Activated T-helper 1 cell treated with anti-CD3 and anti-CD28 coated beads, Interleukin-12 subunit alpha, Interleukin-12 subunit beta, Interleukin-2, Interleukin-4 antibody, amounts not matched to agents 30 ng/mL and 10 ng/mL and 1 ng/mL, durations not matched to agents 14 hours and 24 hours and 36 hours (primary cell): ENCODE results near the gene LINGO4. TPM values are rescaled to one million over a fixed set of nuclear protein-coding genes. Genes with fewer than 3 reads are reported as not detected.

Experiments
- DNase-seq: peaks from one replicate; pipeline ENCODE4 v3.0.0; 2021; ENCODE audit warnings: low spot score
- H3K27ac Mint-ChIP-seq: one replicate; pipeline ENCODE4 v1.8.0; 2021; ENCODE audit warnings: mild to moderate bottlenecking, mixed read lengths
- H3K27me3 Mint-ChIP-seq: one replicate; pipeline ENCODE4 v1.8.0; 2022; ENCODE audit warnings: mild to moderate bottlenecking, moderate library complexity, mixed read lengths; ENCODE audit not compliant: insufficient read depth
- H3K36me3 Mint-ChIP-seq: one replicate; pipeline ENCODE4 v1.8.0; 2021; ENCODE audit warnings: low read depth, mixed read lengths
- H3K4me1 Mint-ChIP-seq: one replicate; pipeline ENCODE4 v1.8.0; 2021; ENCODE audit warnings: low read depth, mixed read lengths
- H3K4me3 Mint-ChIP-seq: one replicate; pipeline ENCODE4 v1.8.0; 2021; ENCODE audit warnings: mild to moderate bottlenecking, moderate library complexity, mixed read lengths
- H3K9me3 Mint-ChIP-seq: one replicate; pipeline ENCODE4 v1.8.0; 2021; ENCODE audit warnings: mixed read lengths
- intact Hi-C: fragments of 100-400 bp; cut with micrococcal nuclease; formaldehyde crosslinking; loops from one replicate; pipeline ENCODE4 v1.15.1; 2024
- total RNA-seq: library from RNA; stranded (reverse); gene quantifications from 2 replicates; pipeline ENCODE4 v1.2.3, GENCODE V29; 2022

The LINGO4 gene
- total RNA-seq, result 0.07 and 0.10 TPM in 2 replicates

GRCh38 chr1:151805066-151805820 is at the start of gene LINGO4:
TSS of gene LINGO4 (minus strand) at chr1:151805419. CDS start at chr1:151802704, 2,715 bp downstream.
- Mint-ChIP-seq H3K4me1 (peaks cover 5% of the 10 kb centered on the region), H3K27me3 (peaks cover 11% of the 10 kb centered on the region), H3K36me3 (peaks cover 2% of the 10 kb centered on the region), H3K4me3 (no peak within 1 kb of the TSS), H3K9me3 (no peaks in the 10 kb centered on the region), H3K27ac (no peak within 1 kb of the TSS)
- intact Hi-C loops, result no loop called here
- no peak for DNase-seq

GRCh38 chr1:151854658-151855057 is 49.4 kb upstream of the LINGO4 start:
- DNase-seq, result no peak
- H3K4me1 Mint-ChIP-seq, result no peaks in the 10 kb centered on the region
- intact Hi-C loops, result no loop called here
- peaks cover 2% of the 10 kb centered on the region for H3K36me3 Mint-ChIP-seq
- no peaks in the 10 kb centered on the region for H3K9me3 Mint-ChIP-seq
- no peaks in the 10 kb centered on the region for H3K27me3 Mint-ChIP-seq
- no peak overlapping the region for H3K27ac Mint-ChIP-seq
- no peak overlapping the region for H3K4me3 Mint-ChIP-seq

GRCh38 chr1:151853411-151853943 is 48.3 kb upstream of the LINGO4 start, which contains the start of gene THEM5:
TSS of gene THEM5 (minus strand) at chr1:151853712. CDS start at chr1:151853565, 147 bp downstream.
- no peaks in the 10 kb centered on the region for H3K27me3 Mint-ChIP-seq
- DNase-seq, result no peak
- intact Hi-C loops, result no loop called here
- no peak within 1 kb of the TSS for H3K27ac Mint-ChIP-seq
- no peak within 1 kb of the TSS for H3K4me3 Mint-ChIP-seq
- H3K36me3 Mint-ChIP-seq, result peaks cover 2% of the 10 kb centered on the region
- H3K4me1 Mint-ChIP-seq, result no peaks in the 10 kb centered on the region
- no peaks in the 10 kb centered on the region for H3K9me3 Mint-ChIP-seq

- no peaks in the 10 kb centered on the region for H3K4me1 Mint-ChIP-seq
- no peak for DNase-seq
- no peak overlapping the region for H3K27ac Mint-ChIP-seq
- H3K9me3 Mint-ChIP-seq, result no peaks in the 10 kb centered on the region
- no peak overlapping the region for H3K4me3 Mint-ChIP-seq
- peaks cover 2% of the 10 kb centered on the region for H3K36me3 Mint-ChIP-seq
- intact Hi-C loops, result no loop called here
- H3K27me3 Mint-ChIP-seq, result no peaks in the 10 kb centered on the region
These were observed 47.5 kb upstream of the LINGO4 start for GRCh38 chr1:151852733-151853132.

GRCh38 chr1:151851886-151852285 is 46.7 kb upstream of the LINGO4 start:
- Mint-ChIP-seq H3K27me3 (no peaks in the 10 kb centered on the region), H3K27ac (no peak overlapping the region), H3K4me3 (no peak overlapping the region), H3K36me3 (peaks cover 2% of the 10 kb centered on the region), H3K4me1 (no peaks in the 10 kb centered on the region), H3K9me3 (no peaks in the 10 kb centered on the region)
- intact Hi-C loops, result no loop called here
- no peak for DNase-seq

GRCh38 chr1:151849871-151850270 is 44.7 kb upstream of the LINGO4 start:
- intact Hi-C loops, result no loop called here
- H3K27me3 Mint-ChIP-seq, result no peaks in the 10 kb centered on the region
- no peak overlapping the region for H3K27ac Mint-ChIP-seq
- no peaks in the 10 kb centered on the region for H3K9me3 Mint-ChIP-seq
- no peak for DNase-seq
- no peak overlapping the region for H3K4me3 Mint-ChIP-seq
- peaks cover 9% of the 10 kb centered on the region for H3K4me1 Mint-ChIP-seq
- peaks cover 12% of the 10 kb centered on the region for H3K36me3 Mint-ChIP-seq

GRCh38 chr1:151849126-151849525 is 43.9 kb upstream of the LINGO4 start:
- Mint-ChIP-seq H3K4me1 (peaks cover 16% of the 10 kb centered on the region), H3K27ac (no peak overlapping the region), H3K9me3 (no peaks in the 10 kb centered on the region), H3K27me3 (peaks cover 1% of the 10 kb centered on the region), H3K36me3 (peaks cover 19% of the 10 kb centered on the region), H3K4me3 (no peak overlapping the region)
- no peak for DNase-seq
- intact Hi-C loops, result no loop called here

GRCh38 chr1:151847867-151848596 is 42.8 kb upstream of the LINGO4 start:
- intact Hi-C loops, result no loop called here
- peaks cover 16% of the 10 kb centered on the region for H3K4me1 Mint-ChIP-seq
- no peak overlapping the region for H3K4me3 Mint-ChIP-seq
- no peak overlapping the region for H3K27ac Mint-ChIP-seq
- no peak for DNase-seq
- no peaks in the 10 kb centered on the region for H3K9me3 Mint-ChIP-seq
- H3K27me3 Mint-ChIP-seq, result peaks cover 1% of the 10 kb centered on the region
- peaks cover 19% of the 10 kb centered on the region for H3K36me3 Mint-ChIP-seq

- Mint-ChIP-seq H3K4me3 (no peak overlapping the region), H3K27ac (no peak overlapping the region), H3K4me1 (peaks cover 20% of the 10 kb centered on the region), H3K36me3 (peaks cover 23% of the 10 kb centered on the region), H3K27me3 (peaks cover 1% of the 10 kb centered on the region), H3K9me3 (no peaks in the 10 kb centered on the region)
- intact Hi-C loops, result no loop called here
- no peak for DNase-seq
These were observed 41.5 kb upstream of the LINGO4 start for GRCh38 chr1:151846686-151847237.

GRCh38 chr1:151846062-151846568 is 40.9 kb upstream of the LINGO4 start:
- Mint-ChIP-seq H3K4me3 (no peak overlapping the region), H3K27ac (peak overlapping the region; percentile 1), H3K9me3 (no peaks in the 10 kb centered on the region), H3K4me1 (peaks cover 26% of the 10 kb centered on the region), H3K36me3 (peaks cover 24% of the 10 kb centered on the region), H3K27me3 (peaks cover 1% of the 10 kb centered on the region)
- DNase-seq, result no peak
- intact Hi-C loops, result no loop called here

- DNase-seq, result no peak
- intact Hi-C loops, result no loop called here
- Mint-ChIP-seq H3K9me3 (no peaks in the 10 kb centered on the region), H3K27me3 (peaks cover 3% of the 10 kb centered on the region), H3K4me1 (peaks cover 49% of the 10 kb centered on the region), H3K4me3 (no peak overlapping the region), H3K36me3 (peaks cover 28% of the 10 kb centered on the region), H3K27ac (no peak overlapping the region)
These were observed 38.2 kb upstream of the LINGO4 start for GRCh38 chr1:151843398-151843797.

GRCh38 chr1:151841141-151841540 is 35.9 kb upstream of the LINGO4 start:
- Mint-ChIP-seq H3K27me3 (peaks cover 6% of the 10 kb centered on the region), H3K4me1 (peaks cover 59% of the 10 kb centered on the region), H3K9me3 (no peaks in the 10 kb centered on the region), H3K4me3 (peak overlapping the region; percentile 90), H3K27ac (peak overlapping the region; percentile 32), H3K36me3 (peaks cover 22% of the 10 kb centered on the region)
- intact Hi-C loops, result no loop called here
- DNase-seq, result no peak

- no peak for DNase-seq
- peak overlapping the region; percentile 90 for H3K4me3 Mint-ChIP-seq
- peaks cover 6% of the 10 kb centered on the region for H3K27me3 Mint-ChIP-seq
- peak overlapping the region; percentile 45 for H3K27ac Mint-ChIP-seq
- H3K9me3 Mint-ChIP-seq, result no peaks in the 10 kb centered on the region
- peaks cover 20% of the 10 kb centered on the region for H3K36me3 Mint-ChIP-seq
- intact Hi-C loops, result no loop called here
- H3K4me1 Mint-ChIP-seq, result peaks cover 57% of the 10 kb centered on the region
These were observed 35.2 kb upstream of the LINGO4 start for GRCh38 chr1:151840421-151840820.
